Stimulated activated naive CD8-positive, alpha-beta T cell treated with anti-CD3 and anti-CD28 coated beads, Interleukin-15, Interleukin-2, amounts not matched to agents 100 ng/mL and 50 ng/mL, for 24 hours (primary cell): ENCODE measurements around the gene TCTN2.
A peak's percentile ranks its signal among the peaks of the same experiment; 100 is the strongest.

Experiments
- H3K27ac Mint-ChIP-seq: one replicate; pipeline ENCODE4 v1.8.0; 2021; ENCODE audit warnings: mild to moderate bottlenecking, mixed read lengths
- H3K27me3 Mint-ChIP-seq: one replicate; pipeline ENCODE4 v1.8.0; 2021; ENCODE audit warnings: mixed read lengths
- H3K36me3 Mint-ChIP-seq: one replicate; pipeline ENCODE4 v1.8.0; 2021; ENCODE audit warnings: low read depth, mixed read lengths
- H3K4me1 Mint-ChIP-seq: one replicate; pipeline ENCODE4 v1.8.0; 2021; ENCODE audit warnings: low read depth, mixed read lengths
- H3K4me3 Mint-ChIP-seq: one replicate; pipeline ENCODE4 v1.8.0; 2021; ENCODE audit warnings: mild to moderate bottlenecking, mixed read lengths
- H3K9me3 Mint-ChIP-seq: one replicate; pipeline ENCODE4 v1.8.0; 2021; ENCODE audit warnings: mixed read lengths

Gene TCTN2

GRCh38 chr12:123713823-123714585, 43.1 kb downstream of the TCTN2 start:
- H3K4me1 Mint-ChIP-seq: peaks cover 70% of the 10 kb centered on the region
- H3K4me3 Mint-ChIP-seq: peak overlapping the region; percentile 97
- H3K27me3 Mint-ChIP-seq: no peaks in the 10 kb centered on the region
- no peaks in the 10 kb centered on the region for H3K9me3 Mint-ChIP-seq
- H3K27ac Mint-ChIP-seq: peak overlapping the region; percentile 94
- H3K36me3 Mint-ChIP-seq: peaks cover 23% of the 10 kb centered on the region

GRCh38 chr12:123715195-123715594, 44.3 kb downstream of the TCTN2 start:
- H3K27ac Mint-ChIP-seq: peak overlapping the region; percentile 94
- peaks cover 82% of the 10 kb centered on the region for H3K4me1 Mint-ChIP-seq
- peaks cover 32% of the 10 kb centered on the region for H3K36me3 Mint-ChIP-seq
- peak overlapping the region; percentile 97 for H3K4me3 Mint-ChIP-seq
- no peaks in the 10 kb centered on the region for H3K9me3 Mint-ChIP-seq
- no peaks in the 10 kb centered on the region for H3K27me3 Mint-ChIP-seq

- Mint-ChIP-seq H3K9me3 (no peaks in the 10 kb centered on the region), H3K27me3 (no peaks in the 10 kb centered on the region), H3K27ac (peak overlapping the region; percentile 76), H3K36me3 (peaks cover 49% of the 10 kb centered on the region), H3K4me3 (no peak overlapping the region), H3K4me1 (peaks cover 87% of the 10 kb centered on the region)
Measured at GRCh38 chr12:123717350-123717749, 46.4 kb downstream of the TCTN2 start.

- Mint-ChIP-seq H3K27ac (peak overlapping the region; percentile 93), H3K36me3 (peaks cover 55% of the 10 kb centered on the region), H3K27me3 (no peaks in the 10 kb centered on the region), H3K4me1 (peaks cover 83% of the 10 kb centered on the region), H3K9me3 (no peaks in the 10 kb centered on the region), H3K4me3 (peak overlapping the region; percentile 54)
Measured at GRCh38 chr12:123720141-123720814, 49.4 kb downstream of the TCTN2 start.

GRCh38 chr12:123721245-123721644, 50.3 kb downstream of the TCTN2 start:
- no peak overlapping the region for H3K4me3 Mint-ChIP-seq
- H3K27ac Mint-ChIP-seq: peak overlapping the region; percentile 93
- H3K4me1 Mint-ChIP-seq: peaks cover 82% of the 10 kb centered on the region
- H3K9me3 Mint-ChIP-seq: no peaks in the 10 kb centered on the region
- H3K27me3 Mint-ChIP-seq: no peaks in the 10 kb centered on the region
- H3K36me3 Mint-ChIP-seq: peaks cover 59% of the 10 kb centered on the region

- Mint-ChIP-seq H3K27me3 (no peaks in the 10 kb centered on the region), H3K4me3 (no peak overlapping the region), H3K27ac (peak overlapping the region; percentile 68), H3K36me3 (peaks cover 69% of the 10 kb centered on the region), H3K9me3 (no peaks in the 10 kb centered on the region), H3K4me1 (peaks cover 72% of the 10 kb centered on the region)
Measured at GRCh38 chr12:123723011-123723410, 52.1 kb downstream of the TCTN2 start.

GRCh38 chr12:123723765-123724164, 52.9 kb downstream of the TCTN2 start:
- peaks cover 71% of the 10 kb centered on the region for H3K4me1 Mint-ChIP-seq
- peak overlapping the region; percentile 85 for H3K27ac Mint-ChIP-seq
- peaks cover 76% of the 10 kb centered on the region for H3K36me3 Mint-ChIP-seq
- H3K4me3 Mint-ChIP-seq: no peak overlapping the region
- H3K9me3 Mint-ChIP-seq: no peaks in the 10 kb centered on the region
- no peaks in the 10 kb centered on the region for H3K27me3 Mint-ChIP-seq

- Mint-ChIP-seq H3K4me3 (no peak overlapping the region), H3K27ac (peak overlapping the region; percentile 69), H3K9me3 (no peaks in the 10 kb centered on the region), H3K36me3 (peaks cover 78% of the 10 kb centered on the region), H3K4me1 (peaks cover 46% of the 10 kb centered on the region), H3K27me3 (no peaks in the 10 kb centered on the region)
Measured at GRCh38 chr12:123726244-123726643, 55.3 kb downstream of the TCTN2 start.

- Mint-ChIP-seq H3K36me3 (peaks cover 79% of the 10 kb centered on the region), H3K9me3 (no peaks in the 10 kb centered on the region), H3K4me3 (no peak overlapping the region), H3K27ac (peak overlapping the region; percentile 69), H3K27me3 (no peaks in the 10 kb centered on the region), H3K4me1 (peaks cover 48% of the 10 kb centered on the region)
Measured at GRCh38 chr12:123726962-123727361, 56.0 kb downstream of the TCTN2 start.

GRCh38 chr12:123727878-123728277, 57.0 kb downstream of the TCTN2 start:
- H3K9me3 Mint-ChIP-seq: no peaks in the 10 kb centered on the region
- no peak overlapping the region for H3K4me3 Mint-ChIP-seq
- peaks cover 49% of the 10 kb centered on the region for H3K4me1 Mint-ChIP-seq
- peaks cover 79% of the 10 kb centered on the region for H3K36me3 Mint-ChIP-seq
- H3K27ac Mint-ChIP-seq: peak overlapping the region; percentile 33
- no peaks in the 10 kb centered on the region for H3K27me3 Mint-ChIP-seq

GRCh38 chr12:123731596-123731995, 60.7 kb downstream of the TCTN2 start:
- Mint-ChIP-seq H3K9me3 (no peaks in the 10 kb centered on the region), H3K4me3 (no peak overlapping the region), H3K4me1 (peaks cover 37% of the 10 kb centered on the region), H3K27ac (peak overlapping the region; percentile 61), H3K27me3 (no peaks in the 10 kb centered on the region), H3K36me3 (peaks cover 87% of the 10 kb centered on the region)

GRCh38 chr12:123732251-123732650, 61.3 kb downstream of the TCTN2 start:
- Mint-ChIP-seq H3K27me3 (no peaks in the 10 kb centered on the region), H3K4me3 (no peak overlapping the region), H3K36me3 (peaks cover 89% of the 10 kb centered on the region), H3K4me1 (peaks cover 38% of the 10 kb centered on the region), H3K27ac (peak overlapping the region; percentile 5), H3K9me3 (no peaks in the 10 kb centered on the region)

GRCh38 chr12:123733229-123733628, 62.3 kb downstream of the TCTN2 start:
- no peaks in the 10 kb centered on the region for H3K9me3 Mint-ChIP-seq
- peak overlapping the region; percentile 83 for H3K27ac Mint-ChIP-seq
- H3K27me3 Mint-ChIP-seq: no peaks in the 10 kb centered on the region
- H3K4me1 Mint-ChIP-seq: peaks cover 46% of the 10 kb centered on the region
- no peak overlapping the region for H3K4me3 Mint-ChIP-seq
- peaks cover 89% of the 10 kb centered on the region for H3K36me3 Mint-ChIP-seq

GRCh38 chr12:123734268-123734667, 63.4 kb downstream of the TCTN2 start:
- Mint-ChIP-seq H3K27ac (no peak overlapping the region), H3K4me1 (peaks cover 49% of the 10 kb centered on the region), H3K27me3 (no peaks in the 10 kb centered on the region)

GRCh38 chr12:123741937-123742572, 71.1 kb downstream of the TCTN2 start:
- Mint-ChIP-seq H3K36me3 (peaks cover 86% of the 10 kb centered on the region), H3K4me3 (peak overlapping the region; percentile 52), H3K27me3 (no peaks in the 10 kb centered on the region), H3K27ac (peak overlapping the region; percentile 88), H3K9me3 (no peaks in the 10 kb centered on the region), H3K4me1 (peaks cover 56% of the 10 kb centered on the region)

More at GRCh38 chr12:123734268-123734667, 63.4 kb downstream of the TCTN2 start:
- no peaks in the 10 kb centered on the region for H3K9me3 Mint-ChIP-seq
- H3K4me3 Mint-ChIP-seq: no peak overlapping the region
- H3K36me3 Mint-ChIP-seq: peaks cover 88% of the 10 kb centered on the region
